Spleen (tissue), 11 donors: Measurements from ENCODE around the gene ZCWPW1. TPM values are rescaled to one million over a fixed set of nuclear protein-coding genes. Genes with fewer than 3 reads are reported as not detected.
A peak's percentile ranks its signal among the peaks of the same experiment; 100 is the strongest.

Experiments
- DNase-seq: peaks from one replicate; pipeline ENCODE4 v3.0.0-alpha.2; 2020
- H3K27ac ChIP-seq, 8 donors: fragments of 200-600 bp; sonication (generic) in 7 of 8; 1 replicate in 4 of 8; 2 replicates in 4 of 8; pipeline versions ENCODE4 v1.5.0 to v1.8.0; 2016 to 2021; ENCODE audit warnings: inconsistent platforms in 4 of 8, mild to moderate bottlenecking in 4 of 8, moderate library complexity in 1 of 8
- H3K27me3 ChIP-seq, 7 donors: fragments of 200-600 bp; sonication (generic) in 6 of 7; replicated peaks in 1 of 7; 1 replicate in 4 of 7; 2 replicates in 3 of 7; pipeline versions ENCODE4 v1.5.0 to v1.8.0; 2016 to 2021; ENCODE audit warnings: inconsistent platforms in 3 of 7, mild to moderate bottlenecking in 1 of 7
- H3K36me3 ChIP-seq, 6 donors: fragments of 200-600 bp; sonication (generic) in 5 of 6; 1 replicate in 4 of 6; 2 replicates in 2 of 6; pipeline versions ENCODE4 v1.5.0 to v1.8.0; 2016 to 2021; ENCODE audit warnings: inconsistent platforms in 2 of 6
- H3K4me1 ChIP-seq, 6 donors: fragments of 200-600 bp; sonication (generic) in 5 of 6; 1 replicate in 3 of 6; 2 replicates in 3 of 6; pipeline versions ENCODE4 v1.5.0 to v1.8.0; 2016 to 2021; ENCODE audit warnings: inconsistent platforms in 3 of 6
- H3K4me3 ChIP-seq, 8 donors: fragments of 200-600 bp; sonication (generic) in 7 of 8; 1 replicate in 4 of 8; 2 replicates in 4 of 8; pipeline versions ENCODE4 v1.5.0 to v1.8.0; 2016 to 2021; ENCODE audit warnings: inconsistent platforms in 4 of 8, mild to moderate bottlenecking in 4 of 8, moderate library complexity in 2 of 8
- H3K9me3 ChIP-seq, 8 donors: fragments of 200-600 bp; sonication (generic) in 7 of 8; 1 replicate in 4 of 8; 2 replicates in 4 of 8; pipeline versions ENCODE4 v1.5.0 to v1.8.0; 2016 to 2021; ENCODE audit warnings: inconsistent platforms in 4 of 8
- CTCF ChIP-seq, 11 experiments: fragments of 200-600 bp in 7 of 11; fragments of 450-650 bp in 4 of 11; sonication (generic) in 4 of 11; IDR thresholded peaks in 8 of 11; conservative IDR thresholded peaks in 3 of 11; 1 replicate in 7 of 11; 2 replicates in 4 of 11; pipeline versions ENCODE4 v1.4.0 to v1.8.0; 2016 to 2021; ENCODE audit warnings: antibody characterized with exemption in 11 of 11, inconsistent platforms in 4 of 11, mild to moderate bottlenecking in 1 of 11
- POLR2A ChIP-seq, 3 donors: fragments of 450-650 bp; IDR thresholded peaks; one replicate each; pipeline ENCODE4 v1.5.1; 2017; ENCODE audit warnings: antibody characterized with exemption in 3 of 3, mild to moderate bottlenecking in 1 of 3
- POLR2AphosphoS5 ChIP-seq, 3 donors: sonication (generic); formaldehyde crosslinking; IDR thresholded peaks; one replicate each; pipeline ENCODE4 v1.5.1; 2017; ENCODE audit warnings: antibody characterized with exemption in 3 of 3
- WGBS, 5 donors: extraction: QIAGEN DNeasy Blood & Tissue Kit in 3 of 5; methylation state at CpG; one replicate each; pipeline versions ENCODE4 v1.1.5 to v1.1.7; 2013 to 2018; 5-methylcytosine and 5-hydroxymethylcytosine counted together
- intact Hi-C: fragments of 100-400 bp; cut with DNase I; formaldehyde crosslinking; loops from one replicate; pipeline ENCODE4 v1.15.0; 2023; ENCODE audit warnings: low total_unique reads
- polyA plus RNA-seq, 3 donors: library from polyadenylated mRNA; stranded (reverse); fragments of 200-250 nt; gene quantifications; one replicate each; pipeline ENCODE4 v1.2.1, GENCODE V29; 2013
- total RNA-seq, 7 donors: library from RNA; depleted of rRNA in 3 of 7; stranded (reverse); fragments of >200 nt in 3 of 7; fragmentation: NEBNext Ultra II Directional in 4 of 7; extraction: Animal tissue kit (Norgen Biotek cat#: 25700) in 4 of 7; gene quantifications; one replicate each; pipeline versions ENCODE4 v1.1.0 to v1.2.1, GENCODE V29; 2016 to 2021
- donor health status: healthy with polysubstance abuse.
- donor health status: DM: no; HTN: no; CAD: no; lungs with moderate emphysema.
- donor health status: DM: no; HTN: no; CAD: no.
- donor health status: Bipolar disorder and iron deficiency.
- donor health status: healthy.
- donor health status: DM: no; HTN: no; CAD: no.
- donor health status: DM: yes; HTN: yes; CAD: no.

The ZCWPW1 gene
- total and polyA plus RNA-seq, 10 donors, result 4.5 to 42.6 (median 6.6) TPM

- no peak overlapping the region for H3K27ac ChIP-seq
- no peaks in the 10 kb centered on the region for H3K27me3 ChIP-seq
- 85 to 95% (median 87%) methylated on average over 6 of the region's 6 CpGs for WGBS, 5 donors
- intact Hi-C loops, result no loop called here
- peaks cover 0 to 34% (median 18%) of the 10 kb centered on the region in 6 donors for H3K4me1 ChIP-seq
- DNase-seq, result no peak
- no peak overlapping the region for H3K4me3 ChIP-seq
- no peak for TF ChIP-seq POLR2A (IDR thresholded peaks at IDR 0.05)
- no peak for TF ChIP-seq CTCF (IDR thresholded peaks at IDR 0.05 in 8 of 11, conservative IDR thresholded peaks at IDR 0.05 in 3 of 11)
- TF ChIP-seq POLR2AphosphoS5 (IDR thresholded peaks at IDR 0.05), result no peak
- peaks cover 0 to 9% (median 0%) of the 10 kb centered on the region in 6 donors for H3K36me3 ChIP-seq
- no peaks in the 10 kb centered on the region for H3K9me3 ChIP-seq
Observed at GRCh38 chr7:100411101-100411500, 17.4 kb downstream of the ZCWPW1 start.

- Histone ChIP-seq H3K4me3 (no peak overlapping the region), H3K36me3 (peaks cover 0 to 14% (median 0%) of the 10 kb centered on the region in 6 donors), H3K27me3 (no peaks in the 10 kb centered on the region), H3K27ac (no peak overlapping the region), H3K9me3 (no peaks in the 10 kb centered on the region), H3K4me1 (peaks cover 0 to 19% (median 7%) of the 10 kb centered on the region in 6 donors)
- intact Hi-C loops, result loop anchor here (10.0 kb wide), 1 partner anchor 53 kb away; the partner anchor contains the start of gene PILRB
- 49 to 55% (median 55%) methylated on average over 12 of the region's 12 CpGs for WGBS, 5 donors
- no peak for DNase-seq
- TF ChIP-seq POLR2A (IDR thresholded peaks at IDR 0.05) (no peak), CTCF (IDR thresholded peaks at IDR 0.05 in 8 of 11, conservative IDR thresholded peaks at IDR 0.05 in 3 of 11) (peak; percentile 57 to 81 (median 76)), POLR2AphosphoS5 (IDR thresholded peaks at IDR 0.05) (no peak)
Observed at GRCh38 chr7:100407285-100408180, 21.0 kb downstream of the ZCWPW1 start.

GRCh38 chr7:100406767-100407166 lies 21.7 kb downstream of the ZCWPW1 start:
- no peak for DNase-seq
- peaks cover 0 to 21% (median 0%) of the 10 kb centered on the region in 6 donors for H3K36me3 ChIP-seq
- H3K4me1 ChIP-seq, result peaks cover 0 to 19% (median 7%) of the 10 kb centered on the region in 6 donors
- 70 to 82% (median 76%) methylated on average over 6 of the region's 6 CpGs for WGBS, 5 donors
- TF ChIP-seq CTCF (IDR thresholded peaks at IDR 0.05 in 8 of 11, conservative IDR thresholded peaks at IDR 0.05 in 3 of 11) (no peak), POLR2AphosphoS5 (IDR thresholded peaks at IDR 0.05) (no peak), POLR2A (IDR thresholded peaks at IDR 0.05) (no peak)
- no peak overlapping the region for H3K27ac ChIP-seq
- no peaks in the 10 kb centered on the region for H3K9me3 ChIP-seq
- intact Hi-C loops, result loop anchor here (10.0 kb wide), 1 partner anchor 52 kb away; the partner anchor contains the start of gene PILRB
- H3K27me3 ChIP-seq, result no peaks in the 10 kb centered on the region
- H3K4me3 ChIP-seq, result no peak overlapping the region

- TF ChIP-seq POLR2A (IDR thresholded peaks at IDR 0.05) (no peak), CTCF (IDR thresholded peaks at IDR 0.05 in 8 of 11, conservative IDR thresholded peaks at IDR 0.05 in 3 of 11) (no peak), POLR2AphosphoS5 (IDR thresholded peaks at IDR 0.05) (no peak)
- Histone ChIP-seq H3K27ac (no peak overlapping the region), H3K4me3 (no peak overlapping the region), H3K27me3 (no peaks in the 10 kb centered on the region), H3K9me3 (no peaks in the 10 kb centered on the region), H3K4me1 (peaks cover 0 to 21% (median 11%) of the 10 kb centered on the region in 6 donors), H3K36me3 (peaks cover 0 to 46% (median 0%) of the 10 kb centered on the region in 6 donors)
- intact Hi-C loops, result loop anchor here (10.0 kb wide), 1 partner anchor 47 kb away; the partner anchor contains the start of gene PILRB
- no peak for DNase-seq
- 97 to 100% (median 98%) methylated on average over 2 of the region's 2 CpGs for WGBS, 5 donors
Observed at GRCh38 chr7:100402241-100402640, 26.3 kb downstream of the ZCWPW1 start.
